HK-2 (cell line): ENCODE results near the gene FGF3.

Experiments used
- DNase-seq: peaks from one replicate; pipeline ENCODE4 v3.0.0-alpha.2; 2018; ENCODE audit not compliant: unreplicated experiment

The FGF3 gene

GRCh38 chr11:69818603-69819441 lies at the start of gene FGF3:
Gene FGF3, minus strand, starts transcription at chr11:69819416. Its CDS starts 483 bp downstream, at chr11:69818933.
- no peak for DNase-seq

- no peak for DNase-seq
These were observed 49.7 kb upstream of the FGF3 start for GRCh38 chr11:69868871-69869270.

- DNase-seq, result no peak
These were observed 49.0 kb upstream of the FGF3 start for GRCh38 chr11:69868006-69868810.

- DNase-seq, result peak; percentile 63
These were observed 48.1 kb upstream of the FGF3 start for GRCh38 chr11:69867076-69868005.

- DNase-seq, result no peak
These were observed 47.4 kb upstream of the FGF3 start for GRCh38 chr11:69866648-69867047.

GRCh38 chr11:69865707-69866106 lies 46.5 kb upstream of the FGF3 start:
- no peak for DNase-seq

GRCh38 chr11:69864686-69865661 lies 45.8 kb upstream of the FGF3 start:
- no peak for DNase-seq

- DNase-seq, result no peak
These were observed 44.5 kb upstream of the FGF3 start for GRCh38 chr11:69863544-69864200.

- DNase-seq, result no peak
These were observed 43.8 kb upstream of the FGF3 start for GRCh38 chr11:69862797-69863543.

- no peak for DNase-seq
These were observed 43.1 kb upstream of the FGF3 start for GRCh38 chr11:69862331-69862771.

- no peak for DNase-seq
These were observed 42.7 kb upstream of the FGF3 start for GRCh38 chr11:69861901-69862300.

GRCh38 chr11:69860796-69861445 lies 41.7 kb upstream of the FGF3 start:
- DNase-seq, result no peak

GRCh38 chr11:69860244-69860643 lies 41.0 kb upstream of the FGF3 start:
- DNase-seq, result no peak

- no peak for DNase-seq
These were observed 40.2 kb upstream of the FGF3 start for GRCh38 chr11:69859275-69859934.

GRCh38 chr11:69855421-69855820 lies 36.2 kb upstream of the FGF3 start:
- no peak for DNase-seq

- no peak for DNase-seq
These were observed 35.5 kb upstream of the FGF3 start for GRCh38 chr11:69854713-69855112.

- no peak for DNase-seq
These were observed 32.8 kb upstream of the FGF3 start for GRCh38 chr11:69852056-69852455.

- no peak for DNase-seq
These were observed 29.0 kb upstream of the FGF3 start for GRCh38 chr11:69848201-69848600.
